Skin of body (tissue), 2 donors: ENCODE data around the gene PPP1R3A. TPM values are rescaled to one million over a fixed set of nuclear protein-coding genes. Genes with fewer than 3 reads are reported as not detected.

Experiments used
- DNase-seq: peaks from one replicate; lab custom pipeline; 2025; lab: John Stamatoyannopoulos, UW
- total RNA-seq: library from RNA; depleted of rRNA; stranded (reverse); fragments of >200 nt; gene quantifications from one replicate; pipeline ENCODE4 v1.2.3, GENCODE V29; 2014

Gene PPP1R3A
- total RNA-seq, 1 donor from 2014 or later = 14.4 TPM

DNA sequence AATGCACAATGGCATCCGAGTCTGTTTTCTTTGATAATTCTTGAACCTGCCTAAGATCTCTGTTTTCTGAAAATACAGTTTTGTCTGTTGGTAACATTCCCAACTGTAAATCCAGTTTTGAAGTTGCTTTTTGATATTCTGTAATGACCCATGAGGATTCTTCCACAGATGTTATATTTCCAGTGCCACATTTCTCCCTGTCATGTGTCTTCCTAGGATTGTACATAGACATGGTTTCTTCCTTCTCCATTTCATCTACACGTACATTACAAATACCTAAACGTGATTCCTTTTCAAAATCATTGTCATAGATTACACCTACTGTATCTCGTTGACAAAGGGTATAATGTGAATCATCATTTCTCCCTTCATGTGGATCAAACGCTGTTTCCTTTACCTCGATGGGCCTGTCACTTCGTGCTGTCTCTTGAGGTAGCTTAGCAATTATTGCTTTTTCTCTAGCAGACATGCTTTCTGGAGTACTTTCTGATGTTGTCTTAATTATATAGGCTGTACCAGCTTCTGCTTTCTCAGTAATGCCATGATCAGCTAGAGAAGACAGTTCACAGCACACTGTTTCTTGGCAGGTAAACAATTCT is 40.3 kb downstream of the PPP1R3A start:
- DNase-seq = no peak

DNA sequence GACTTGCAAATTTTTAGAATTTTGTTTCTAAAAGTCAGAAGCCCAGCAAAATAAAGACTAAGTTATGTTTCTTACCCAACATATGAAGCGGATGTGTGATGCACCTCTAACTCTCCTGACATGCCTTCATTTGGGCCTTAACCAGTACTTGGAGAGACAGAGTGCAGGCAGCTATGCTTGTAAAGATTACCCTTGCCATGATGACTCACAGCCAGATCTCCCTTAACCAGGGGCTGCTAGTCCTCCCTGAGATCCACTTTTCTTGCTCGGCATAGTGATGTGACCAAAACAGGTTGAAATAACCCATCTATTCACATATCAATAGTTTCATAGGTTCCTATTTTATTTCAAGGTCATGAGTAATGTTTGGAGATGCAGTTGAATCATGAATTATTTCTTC is 43.6 kb downstream of the PPP1R3A start:
- DNase-seq = no peak

DNA sequence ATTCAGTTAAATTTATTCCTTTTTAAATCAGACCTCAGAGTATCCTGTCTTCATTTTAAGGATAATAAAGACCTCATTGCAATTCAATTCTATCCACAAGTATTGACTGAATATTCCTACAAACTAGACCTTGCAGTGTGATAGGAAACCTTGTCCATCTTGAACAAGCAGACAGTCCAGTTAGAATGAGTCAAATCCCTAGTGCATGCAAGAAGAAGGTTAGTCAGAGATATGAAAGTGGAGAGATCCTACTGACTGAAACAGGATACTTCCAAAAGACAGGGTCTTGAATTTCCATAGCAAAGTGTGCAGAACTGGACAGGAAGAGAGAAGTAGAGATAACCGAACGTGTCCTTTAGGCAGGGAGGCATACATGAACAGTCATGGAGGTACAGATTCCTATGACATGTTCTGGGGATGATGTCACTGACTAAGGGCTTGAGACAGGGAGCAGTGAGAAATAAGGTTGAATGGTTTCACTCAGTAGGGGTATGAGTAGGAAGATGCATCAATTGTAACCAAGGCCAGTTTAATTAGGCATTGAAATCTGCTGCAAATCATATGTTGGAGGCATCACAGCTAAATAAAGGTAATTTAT is 45.2 kb downstream of the PPP1R3A start:
- no peak for DNase-seq

DNA sequence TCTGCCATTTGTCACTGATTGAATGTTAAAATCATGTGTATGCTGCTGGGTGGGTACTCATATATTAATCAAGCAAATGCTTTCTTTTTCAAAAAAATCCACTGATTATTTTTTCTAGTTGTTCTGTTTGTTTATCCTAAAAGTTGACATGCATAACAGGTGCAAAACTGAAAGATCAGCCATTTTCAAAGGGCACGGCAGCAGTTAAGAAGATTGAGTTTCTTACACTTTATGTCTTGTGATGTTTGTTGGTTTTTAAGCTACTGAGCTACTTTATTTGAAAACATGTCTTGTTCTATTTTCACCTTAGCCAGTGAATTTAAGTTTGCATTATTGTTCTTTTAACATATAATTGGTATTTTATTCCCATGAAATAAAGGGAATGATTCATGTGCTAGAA is 45.8 kb downstream of the PPP1R3A start:
- DNase-seq = no peak

DNA sequence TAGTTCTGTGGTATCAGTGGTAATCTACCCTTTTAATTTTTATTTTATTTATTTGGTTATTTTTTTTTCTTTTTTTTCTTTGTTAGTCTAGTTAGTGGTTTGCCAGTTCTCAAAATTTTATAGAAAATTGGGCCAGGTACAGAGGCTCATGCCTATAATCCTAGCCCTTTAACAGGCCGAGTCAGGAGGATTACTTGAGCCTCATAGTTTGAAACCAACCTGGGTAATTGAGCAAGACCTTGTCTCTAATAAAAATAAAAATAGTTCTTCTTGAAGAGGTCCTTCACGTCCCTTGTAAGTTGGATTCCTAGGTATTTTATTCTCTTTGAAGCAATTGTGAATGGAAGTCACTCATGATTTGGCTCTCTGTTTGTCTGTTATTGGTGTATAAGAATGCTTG is 51.5 kb downstream of the PPP1R3A start:
- no peak for DNase-seq

DNA sequence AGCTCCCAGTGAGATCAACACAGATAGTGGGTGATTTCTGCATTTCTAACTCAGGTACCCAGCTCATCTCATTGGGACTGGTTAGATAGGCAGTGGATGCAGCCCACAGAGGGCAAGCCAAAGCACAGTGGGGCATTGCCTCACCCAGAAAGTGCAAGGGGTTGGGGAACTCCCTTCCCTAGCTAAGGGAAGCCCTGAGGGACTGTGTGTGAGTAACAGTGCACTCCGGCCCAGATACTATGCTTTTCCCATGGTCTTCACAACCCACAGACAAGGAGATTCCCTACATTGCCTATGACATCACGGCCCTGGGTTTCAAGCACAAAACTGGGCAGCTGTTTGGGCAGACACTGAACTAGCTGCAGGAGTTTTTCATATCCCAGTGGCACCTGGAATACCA is 62.8 kb downstream of the PPP1R3A start:
- no peak for DNase-seq

DNA sequence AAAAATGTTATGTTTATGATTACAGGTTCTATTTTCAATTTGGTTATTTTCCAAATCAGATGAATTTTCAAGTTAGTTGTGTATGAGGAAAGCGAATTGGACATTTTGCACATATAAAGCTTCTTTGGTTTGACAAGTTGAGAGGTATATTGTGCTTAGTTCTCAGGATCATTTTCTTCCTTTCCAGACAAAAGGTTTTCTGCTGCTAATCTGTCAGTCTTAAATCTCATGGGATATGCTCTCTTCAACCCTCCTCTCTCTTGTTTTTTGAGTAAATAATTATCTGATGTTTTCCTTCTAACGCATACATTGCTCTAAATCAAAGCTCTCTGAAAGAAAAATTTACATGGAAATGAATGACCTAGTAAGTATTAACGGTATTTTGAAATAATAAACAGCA is 77.9 kb downstream of the PPP1R3A start:
- DNase-seq = no peak

DNA sequence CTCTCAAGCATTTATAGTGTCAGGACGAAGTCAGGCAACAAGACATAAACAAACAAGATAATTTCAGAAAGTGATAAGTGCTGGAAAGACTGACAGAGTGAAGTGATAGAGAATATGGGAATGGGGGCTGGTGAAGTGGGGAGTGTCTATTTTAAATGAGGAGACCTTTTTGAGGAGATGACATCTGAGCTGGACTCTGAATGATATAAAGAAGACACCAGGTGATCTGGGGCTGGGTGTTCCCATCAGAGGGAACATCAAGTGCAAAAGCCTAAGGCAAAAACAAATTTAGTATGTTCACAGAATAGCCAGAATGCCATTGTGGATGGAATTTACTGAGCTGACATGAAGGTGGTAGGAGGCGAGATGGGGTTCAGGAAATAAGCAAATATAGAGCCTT is 83.4 kb downstream of the PPP1R3A start:
- no peak for DNase-seq

DNA sequence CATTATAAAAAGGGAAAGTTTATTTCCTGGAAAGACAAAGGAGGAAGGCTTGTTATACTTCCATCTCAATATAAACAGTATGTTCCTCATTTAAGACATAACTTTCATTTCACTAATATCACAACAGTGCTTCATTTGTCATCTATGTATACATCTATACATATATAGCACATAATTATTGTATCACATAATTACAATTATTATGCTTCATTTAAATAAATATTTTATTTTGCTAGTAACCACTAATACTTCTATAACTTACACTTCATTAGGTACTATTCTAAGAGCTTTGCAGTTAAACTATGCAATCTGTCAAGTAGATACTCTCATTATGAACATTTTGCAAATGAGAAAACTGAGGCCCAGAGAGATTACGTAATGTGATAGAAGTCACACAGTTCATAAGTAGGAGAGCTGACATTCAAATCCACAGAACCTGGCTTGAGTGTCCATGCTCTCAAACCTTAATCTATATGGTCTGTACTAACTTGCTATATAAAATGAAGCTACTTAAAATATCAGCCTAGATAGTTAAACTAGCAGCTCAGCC is 86.5 kb downstream of the PPP1R3A start:
- no peak for DNase-seq

DNA sequence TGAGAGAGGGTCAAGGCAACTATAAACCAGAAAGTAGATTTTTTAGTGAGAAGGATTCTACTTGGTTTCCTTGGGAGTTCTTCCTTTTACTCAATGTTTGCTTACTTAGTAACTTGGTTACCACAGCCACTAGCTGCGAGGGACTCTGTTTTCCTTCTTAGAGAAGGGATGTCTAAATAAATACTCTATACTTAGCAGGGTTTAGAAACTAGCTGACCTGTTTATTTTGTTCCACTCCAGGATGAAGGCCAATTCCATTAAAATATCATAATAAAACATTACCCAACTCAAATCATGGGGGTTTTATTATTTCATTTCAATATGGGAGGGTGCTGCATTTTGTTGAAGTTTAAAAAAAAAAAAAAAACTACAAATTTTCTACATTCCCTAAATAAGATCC is 87.3 kb downstream of the PPP1R3A start:
- DNase-seq = no peak

DNA sequence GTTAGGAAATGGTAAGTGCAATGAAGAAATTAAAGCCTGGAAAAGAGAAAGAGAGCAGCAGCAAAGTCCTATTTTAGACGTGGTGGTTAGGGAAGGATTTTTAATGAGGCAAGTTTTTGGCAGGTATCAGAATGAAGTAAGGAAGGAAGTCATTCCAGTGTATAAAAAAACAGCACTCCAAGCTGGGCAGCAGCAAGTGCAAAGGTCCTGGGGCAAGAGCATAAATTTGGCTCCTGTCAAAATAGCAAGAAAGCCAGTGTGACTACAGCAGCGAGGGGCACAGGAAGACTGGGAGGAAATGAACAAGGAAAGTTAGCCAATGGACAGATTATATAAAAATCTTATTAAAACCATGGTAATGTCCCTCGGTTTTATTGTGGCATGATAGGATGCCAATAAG is 90.2 kb downstream of the PPP1R3A start:
- no peak for DNase-seq
